Measurements from ENCODE around the gene FAM53A.
"Not testable (repeated sequence)": the region's sequence is repeated elsewhere in the genome, so short reads cannot be mapped to it uniquely, and the experiment has no call there.

FAM53A gene

DNA sequence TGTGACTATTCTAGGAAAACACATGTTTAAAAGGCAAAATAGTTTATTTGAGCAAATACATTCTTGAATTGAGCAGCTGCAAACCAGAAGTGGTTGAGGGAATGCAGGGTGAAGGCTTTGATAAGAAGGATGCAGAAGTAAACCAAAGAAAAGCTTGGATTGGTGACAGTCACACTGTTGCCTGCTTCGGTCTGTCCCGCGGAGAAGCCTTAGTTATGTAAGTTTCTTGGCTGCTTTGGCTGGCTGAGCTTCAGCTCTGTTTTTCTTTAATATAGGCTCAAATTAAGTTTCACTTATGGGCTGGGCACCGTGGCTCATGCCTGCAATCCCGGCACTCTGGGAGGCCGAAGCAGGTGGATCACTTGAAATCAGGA, 67.6 kb downstream of the FAM53A start:
- DNase-seq = no peak

DNA sequence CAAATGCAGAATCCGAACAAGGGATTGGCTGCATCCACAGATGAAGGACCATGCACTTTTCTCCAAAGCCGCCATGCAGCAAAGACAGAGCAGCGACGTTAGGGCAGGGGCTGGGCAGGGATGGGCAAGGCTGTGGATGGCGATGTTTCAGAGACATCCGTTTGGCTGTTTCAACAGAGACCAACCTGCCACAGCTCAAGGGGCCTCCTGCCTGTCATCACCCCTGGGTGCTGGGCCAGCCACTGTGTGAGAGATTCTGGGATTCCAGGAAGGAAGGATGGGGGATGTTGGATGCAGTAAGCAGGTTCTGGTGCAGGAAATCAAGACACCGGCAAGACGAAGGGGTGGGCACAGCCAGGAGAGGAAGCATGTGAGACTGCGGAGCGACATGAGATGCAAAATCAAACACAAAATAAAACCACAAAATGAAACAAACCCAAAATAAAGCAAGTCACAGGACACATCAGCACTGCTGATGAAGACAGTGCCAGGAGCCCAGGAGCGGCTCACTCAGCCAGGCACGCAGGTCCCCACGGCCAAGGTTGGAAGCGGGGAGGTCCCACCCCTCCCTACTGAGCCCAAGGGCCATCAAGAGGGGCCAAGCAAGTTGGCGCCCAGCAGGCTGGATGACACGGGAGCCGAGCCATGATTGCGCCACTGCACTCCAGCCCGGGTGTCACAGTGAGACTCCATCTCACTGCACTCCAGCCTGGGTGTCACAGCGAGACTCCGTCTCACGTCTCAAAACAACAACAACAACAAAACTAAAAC, 68.1 kb downstream of the FAM53A start:
- DNase-seq = no peak

DNA sequence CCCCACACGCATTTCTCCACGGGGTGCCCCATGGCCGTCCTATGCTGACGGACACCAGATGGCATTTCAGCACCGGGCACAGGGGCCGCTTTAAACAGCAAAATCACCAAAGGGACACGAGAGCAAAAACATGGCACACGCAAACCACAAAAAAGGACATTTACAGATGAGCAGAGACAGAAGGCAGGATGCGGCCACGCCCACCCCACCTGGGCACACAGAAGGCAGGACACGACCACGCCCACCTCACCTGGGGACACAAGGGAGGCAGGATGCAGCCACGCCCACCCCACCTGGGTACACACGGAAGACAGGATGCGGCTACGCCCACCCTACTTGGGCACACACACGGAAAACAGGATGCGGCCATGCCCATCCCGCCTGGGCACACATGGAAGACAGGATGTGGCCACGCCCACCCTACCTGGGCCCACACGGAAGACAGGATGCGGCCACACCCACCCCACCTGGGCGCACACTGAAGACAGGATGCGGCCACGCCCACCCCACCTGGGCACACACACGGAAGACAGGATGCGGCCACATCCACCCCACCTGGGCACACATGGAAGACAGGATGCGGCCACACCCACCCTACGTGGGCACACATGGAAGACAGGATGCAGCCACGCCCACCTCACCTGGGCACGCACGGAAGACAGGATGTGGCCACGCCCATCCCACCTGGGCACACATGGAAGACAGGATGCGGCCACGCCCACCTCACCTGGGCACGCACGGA, 69.1 kb downstream of the FAM53A start:
- DNase-seq = peak; percentile 8

DNA sequence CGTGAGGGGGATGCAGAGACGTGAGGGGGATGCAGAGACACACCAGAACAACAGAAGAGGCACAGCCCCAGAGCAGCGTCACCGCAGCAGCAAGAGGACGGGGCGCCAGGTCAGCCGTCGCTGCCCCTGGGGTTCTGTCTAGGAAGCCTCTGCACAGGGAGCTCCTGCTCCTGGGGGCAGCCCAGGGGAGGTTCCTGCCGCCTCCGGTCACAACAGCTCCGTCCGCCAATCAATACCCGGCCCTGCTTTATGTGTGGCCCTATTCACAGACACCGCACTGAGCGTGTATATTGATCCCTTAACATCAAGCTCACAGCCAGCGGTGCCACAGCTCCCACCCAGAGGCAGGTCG, 69.6 kb downstream of the FAM53A start:
- DNase-seq = no peak

DNA sequence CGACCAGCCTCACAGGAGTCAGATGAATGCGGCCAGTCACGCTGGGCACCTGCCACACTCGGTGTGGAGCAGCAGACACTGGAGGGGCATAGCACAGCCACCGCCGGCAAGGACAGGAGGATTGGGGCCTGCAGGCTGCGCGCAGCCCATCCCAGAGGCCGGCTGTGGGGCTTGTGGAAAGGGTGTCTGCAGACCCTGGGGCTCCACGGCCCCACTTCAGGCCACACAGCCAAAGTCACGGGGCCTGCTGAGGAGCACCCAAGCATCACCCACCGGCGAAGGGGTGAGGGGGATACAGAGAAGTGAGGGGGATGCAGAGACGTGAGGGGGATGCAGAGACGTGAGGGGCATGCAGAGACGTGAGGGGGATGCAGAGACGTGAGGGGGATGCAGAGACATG, 70.1 kb downstream of the FAM53A start:
- DNase-seq = no peak

DNA sequence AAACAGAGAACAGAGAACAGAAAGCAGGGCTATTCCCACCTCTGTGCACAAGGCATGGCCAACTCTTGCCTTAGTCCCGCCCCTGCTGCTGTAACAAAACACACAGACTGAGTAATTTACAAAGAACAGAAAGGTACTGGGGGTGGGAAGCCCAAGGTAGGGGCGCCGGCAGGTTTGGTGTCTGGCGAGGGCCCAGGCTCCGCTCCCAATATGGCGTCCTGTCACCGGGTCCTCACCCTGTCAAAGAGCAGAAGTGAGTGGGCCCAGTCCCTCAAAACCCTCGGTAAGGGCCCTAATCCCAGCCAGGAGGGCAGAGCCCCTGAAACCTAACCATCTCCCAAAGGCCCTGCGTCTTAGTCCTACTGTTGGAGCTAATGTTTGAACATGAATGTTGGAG, 71.0 kb downstream of the FAM53A start:
- no peak for DNase-seq

DNA sequence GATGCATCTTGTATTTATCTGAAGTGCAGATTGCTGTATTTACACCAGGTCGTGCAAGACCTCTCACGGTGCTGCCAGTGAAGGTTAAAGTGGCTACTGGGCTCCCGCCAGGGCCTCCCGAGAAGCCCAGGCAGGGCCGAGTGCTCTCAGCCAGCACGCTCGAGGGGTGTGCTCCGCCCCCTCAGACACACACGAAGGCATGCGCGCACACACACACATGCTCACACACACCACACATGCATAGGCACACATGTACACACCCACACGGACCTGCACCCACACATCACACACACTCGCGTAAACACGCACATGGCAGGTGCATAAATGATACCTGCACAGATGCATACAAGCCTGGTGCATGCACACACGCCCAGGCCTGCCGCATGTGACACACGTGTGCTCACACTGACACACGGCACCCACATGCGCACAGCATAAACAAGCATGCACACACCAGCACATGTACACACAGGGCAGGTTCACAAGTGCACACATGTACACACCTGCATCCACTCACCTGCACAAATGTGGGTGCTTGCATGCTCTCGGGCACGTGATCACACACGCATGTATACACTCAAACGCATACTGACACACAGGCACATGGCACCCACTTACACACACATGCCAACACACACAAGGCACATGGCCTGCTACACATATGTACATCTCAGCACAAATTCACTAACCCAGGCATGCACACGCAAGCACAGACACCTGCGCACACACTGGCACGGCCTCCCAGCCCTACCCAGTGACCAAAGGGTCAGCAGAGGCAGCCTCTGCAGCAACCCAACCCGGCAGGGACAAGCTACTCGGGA, 71.6 kb downstream of the FAM53A start:
- DNase-seq = no peak

DNA sequence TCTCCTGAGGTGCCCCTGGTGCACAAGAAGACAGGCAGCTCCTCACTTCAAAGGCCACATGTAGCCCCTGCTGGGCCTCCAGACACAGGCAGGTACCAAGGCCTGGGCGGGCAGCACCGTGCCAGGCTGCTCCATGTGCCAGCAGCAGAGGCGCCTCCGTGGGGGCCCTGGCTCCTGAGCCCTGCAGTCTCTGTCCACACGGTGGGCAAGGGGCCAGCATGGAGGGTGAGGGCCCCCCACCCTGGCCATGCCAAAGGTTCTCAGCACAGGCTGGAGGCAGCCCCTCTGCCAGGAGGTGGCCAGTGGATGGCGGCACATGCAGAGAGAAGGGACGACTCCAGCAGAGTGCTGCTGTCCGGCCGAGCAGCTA, 72.6 kb downstream of the FAM53A start:
- no peak for DNase-seq

DNA sequence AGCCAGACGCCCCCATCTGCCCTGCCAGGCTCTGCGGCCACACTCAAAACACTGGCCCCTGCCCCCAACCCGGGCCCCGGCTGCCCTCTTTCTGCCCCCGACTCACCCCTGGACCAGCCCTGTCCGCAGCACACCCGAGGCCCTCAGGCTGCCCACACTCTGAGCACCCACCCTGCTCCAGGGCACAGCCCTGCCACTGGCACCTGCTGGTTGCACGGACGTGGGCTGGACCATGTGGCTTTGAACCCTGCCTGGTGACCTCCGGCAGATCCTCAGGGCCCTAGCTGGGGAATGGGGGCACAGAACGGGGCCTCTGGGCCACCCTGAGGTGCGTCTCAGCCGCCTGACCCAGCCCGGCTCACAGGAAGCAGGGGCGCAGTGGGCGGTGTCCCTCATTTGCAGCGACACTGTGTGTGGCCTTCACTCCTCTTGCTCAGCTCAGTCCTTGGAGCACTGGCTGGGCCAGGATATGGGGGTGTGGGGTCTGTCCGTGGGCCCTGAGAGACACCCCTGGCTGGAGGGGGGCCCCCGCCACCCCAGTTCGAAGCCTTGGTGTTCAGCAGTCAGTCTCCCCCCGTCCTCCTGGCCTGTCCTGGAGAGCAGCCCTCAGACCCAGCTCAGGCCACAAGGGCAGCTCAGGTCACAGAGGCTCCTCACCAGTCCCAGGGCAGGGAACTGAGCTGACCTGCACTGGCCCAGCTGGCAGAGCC, 73.2 kb downstream of the FAM53A start:
- no peak for DNase-seq

DNA sequence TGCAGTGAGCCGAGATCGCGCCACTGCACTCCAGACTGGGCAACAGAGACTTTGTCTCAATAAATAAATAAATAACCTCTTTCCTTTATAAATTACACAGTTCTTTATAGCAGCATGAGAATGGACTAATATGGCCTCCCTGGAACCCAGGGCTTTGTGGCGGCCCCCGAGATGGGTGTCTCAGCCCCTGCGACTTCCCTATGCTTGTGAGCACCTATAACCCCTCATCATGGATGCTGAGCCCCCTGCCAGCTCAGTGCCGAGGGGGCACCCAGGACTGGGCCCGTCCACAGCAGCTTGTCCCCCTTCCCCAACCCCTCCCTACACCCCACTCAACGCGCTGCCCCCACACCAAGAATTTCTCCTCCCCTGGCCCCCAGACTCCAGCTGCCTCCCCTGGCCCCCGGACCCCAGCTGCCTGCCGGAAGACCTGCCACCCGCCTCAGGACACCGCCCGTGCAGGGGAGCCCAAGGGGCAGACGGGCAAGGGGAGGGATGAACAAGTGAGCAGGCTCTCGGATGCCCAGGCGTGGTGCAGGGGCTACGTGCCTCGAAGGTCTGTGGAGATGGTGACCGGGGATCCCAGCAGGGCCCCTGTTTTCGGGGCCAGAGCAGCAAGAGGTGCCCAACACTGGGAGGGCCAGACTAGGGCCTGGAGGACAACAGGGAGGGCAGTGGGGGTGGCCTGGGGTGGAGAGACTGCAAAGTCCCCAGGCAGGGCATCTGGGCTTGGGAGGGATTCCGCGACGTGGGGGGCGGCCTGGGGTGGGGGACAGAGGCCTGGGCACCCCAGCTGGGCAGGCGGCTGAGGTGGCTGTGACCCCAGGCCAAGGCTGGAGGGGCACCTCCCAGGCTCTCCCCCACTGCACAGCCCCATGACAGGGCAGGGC, 74.0 kb downstream of the FAM53A start:
- no peak for DNase-seq

DNA sequence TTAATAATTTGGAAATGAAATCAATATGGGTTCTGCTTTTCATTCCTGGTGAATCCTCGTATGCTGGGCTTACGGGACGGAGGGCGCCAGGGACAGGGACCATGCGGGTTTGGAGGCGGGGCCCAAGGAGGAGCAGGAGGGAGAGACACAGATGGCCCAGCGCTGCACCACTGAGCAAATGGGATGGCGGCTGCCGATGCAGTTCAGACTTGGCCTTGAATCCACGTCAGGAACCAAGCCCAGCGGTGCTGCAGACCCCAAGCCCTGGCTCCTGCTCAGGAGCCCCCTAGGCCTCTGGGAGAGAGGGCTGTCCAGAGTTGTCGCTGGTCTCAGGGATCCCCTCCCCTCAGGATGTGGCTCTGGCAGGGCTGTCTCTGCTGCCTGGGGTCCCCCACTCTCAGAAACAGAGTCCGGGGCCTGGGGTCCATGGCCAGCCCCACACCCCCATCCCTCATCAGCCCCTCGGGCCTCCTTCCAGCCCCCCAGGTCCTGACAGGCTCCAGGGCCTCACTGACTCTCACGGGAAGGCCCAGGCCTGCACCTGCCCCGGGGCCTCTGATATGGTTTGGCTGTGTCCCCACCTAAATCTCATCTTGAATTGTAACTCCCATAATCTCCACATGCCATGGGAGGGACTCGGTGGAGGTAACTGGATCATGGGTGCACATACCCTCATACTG, 75.2 kb downstream of the FAM53A start:
- no peak for DNase-seq

DNA sequence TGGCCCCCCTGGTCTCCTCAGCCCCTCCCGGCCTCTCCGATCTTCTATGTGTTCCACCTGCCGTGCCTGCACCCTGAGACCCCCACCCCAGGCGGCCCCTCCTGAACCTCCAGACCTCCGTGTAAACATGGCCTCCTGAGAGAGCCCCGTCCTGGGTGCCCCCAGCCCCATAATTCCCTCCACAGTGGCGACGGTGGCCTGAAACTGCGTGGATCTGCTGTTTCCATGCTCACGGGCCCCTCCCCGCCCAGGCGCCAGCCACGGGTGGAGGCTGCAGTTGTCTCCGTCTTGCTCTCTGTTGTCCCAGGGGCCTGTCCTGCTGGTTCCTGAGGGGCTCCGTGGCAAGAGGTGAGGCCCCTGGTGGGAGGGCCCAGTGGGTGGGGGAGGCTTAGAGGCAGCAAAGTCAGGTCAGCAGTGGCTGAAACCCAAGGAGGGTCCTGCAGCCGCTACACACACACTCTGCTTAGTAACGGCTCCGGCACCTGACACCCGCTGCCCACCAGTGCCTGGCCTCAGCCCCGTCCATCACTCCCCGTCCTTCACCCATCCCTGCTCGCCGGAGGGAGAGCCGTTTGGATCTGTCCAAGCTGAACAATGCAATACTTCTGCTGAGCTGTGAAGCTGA, 75.8 kb downstream of the FAM53A start:
- DNase-seq = no peak

DNA sequence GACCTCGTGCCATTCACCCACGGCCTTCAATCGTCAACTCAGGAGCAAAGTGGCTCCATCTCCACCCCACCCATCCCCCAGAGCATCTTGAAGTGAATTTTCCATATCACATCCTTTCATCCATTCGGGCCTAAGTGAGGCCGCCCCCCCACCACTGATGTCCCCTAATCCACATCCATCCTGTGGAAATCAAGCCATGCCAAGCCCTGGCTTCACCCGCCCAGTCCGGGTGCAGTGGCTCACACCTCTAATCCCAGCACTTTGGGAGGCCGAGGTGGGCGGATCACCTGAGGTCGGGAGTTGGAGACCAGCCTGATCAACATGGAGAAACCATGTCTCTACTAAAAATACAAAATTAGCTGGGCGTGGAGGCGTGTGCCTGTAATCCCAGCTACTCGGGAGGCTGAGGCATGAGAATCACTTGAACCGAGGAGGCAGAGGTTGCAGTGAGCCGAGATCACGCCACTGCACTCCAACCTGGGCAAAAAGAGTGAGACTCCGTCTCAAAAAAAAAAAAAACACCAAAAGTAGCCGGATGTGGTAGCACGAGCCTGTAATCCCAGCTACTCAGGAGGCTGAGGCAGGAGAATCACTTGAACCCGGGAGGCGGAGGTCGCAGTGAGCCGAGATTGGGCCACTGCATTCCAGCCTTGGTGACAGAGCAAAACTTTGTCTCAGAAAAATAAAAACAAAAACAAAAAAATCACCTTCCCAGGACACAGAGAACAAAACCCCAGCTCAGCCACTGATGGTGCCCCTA, 76.5 kb downstream of the FAM53A start:
- not testable (repeated sequence) for DNase-seq

DNA sequence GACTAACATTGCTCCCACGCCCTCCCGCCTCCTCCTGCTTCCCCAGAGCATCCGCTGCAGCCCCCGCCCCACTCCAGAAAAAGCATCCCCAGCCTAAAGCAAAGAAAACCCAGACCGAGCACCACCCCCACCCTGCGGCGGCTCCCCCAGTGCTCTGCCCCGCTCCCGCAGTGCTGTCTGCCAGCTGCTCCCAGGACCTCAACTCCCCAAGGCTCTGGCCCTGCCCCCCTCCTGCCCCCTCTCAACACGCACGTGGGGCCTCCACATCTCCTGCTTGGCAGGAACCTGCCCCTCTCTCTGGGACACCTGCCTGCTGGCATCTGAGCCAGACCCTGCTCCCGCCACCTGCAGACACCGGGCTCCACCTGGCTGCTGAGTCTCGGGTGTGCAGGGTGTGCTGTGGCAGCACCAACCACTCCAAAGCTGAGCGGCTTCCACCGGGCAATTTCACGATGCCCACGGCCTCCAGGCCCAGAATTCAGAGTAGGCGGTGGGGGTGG, 79.4 kb downstream of the FAM53A start:
- DNase-seq = peak; percentile 56

DNA sequence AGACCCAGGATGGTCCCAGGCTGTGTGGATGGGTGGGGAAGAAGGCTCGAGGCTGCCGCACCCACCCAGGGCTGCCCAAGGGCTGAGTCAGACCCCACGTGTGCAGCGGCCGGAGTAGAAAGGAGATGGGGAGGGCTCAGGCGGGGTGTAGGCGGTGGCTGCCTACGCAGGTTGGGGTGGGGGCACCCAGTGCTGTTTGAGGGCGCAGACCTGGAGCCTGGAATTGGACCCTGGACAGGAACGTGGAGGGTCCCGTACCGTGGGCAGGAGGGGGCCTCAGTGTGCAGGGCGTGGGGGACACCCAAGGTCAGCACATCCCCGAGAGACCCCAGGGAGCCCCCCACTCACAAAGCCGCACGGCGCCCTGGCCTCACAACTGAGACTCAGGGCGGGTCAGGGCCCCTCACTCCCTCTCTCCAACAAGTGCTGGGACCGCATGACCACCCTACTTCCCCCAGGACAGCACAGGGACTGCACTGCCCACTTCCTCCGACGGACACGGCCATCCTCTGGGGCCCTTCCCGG, 79.9 kb downstream of the FAM53A start:
- no peak for DNase-seq

DNA sequence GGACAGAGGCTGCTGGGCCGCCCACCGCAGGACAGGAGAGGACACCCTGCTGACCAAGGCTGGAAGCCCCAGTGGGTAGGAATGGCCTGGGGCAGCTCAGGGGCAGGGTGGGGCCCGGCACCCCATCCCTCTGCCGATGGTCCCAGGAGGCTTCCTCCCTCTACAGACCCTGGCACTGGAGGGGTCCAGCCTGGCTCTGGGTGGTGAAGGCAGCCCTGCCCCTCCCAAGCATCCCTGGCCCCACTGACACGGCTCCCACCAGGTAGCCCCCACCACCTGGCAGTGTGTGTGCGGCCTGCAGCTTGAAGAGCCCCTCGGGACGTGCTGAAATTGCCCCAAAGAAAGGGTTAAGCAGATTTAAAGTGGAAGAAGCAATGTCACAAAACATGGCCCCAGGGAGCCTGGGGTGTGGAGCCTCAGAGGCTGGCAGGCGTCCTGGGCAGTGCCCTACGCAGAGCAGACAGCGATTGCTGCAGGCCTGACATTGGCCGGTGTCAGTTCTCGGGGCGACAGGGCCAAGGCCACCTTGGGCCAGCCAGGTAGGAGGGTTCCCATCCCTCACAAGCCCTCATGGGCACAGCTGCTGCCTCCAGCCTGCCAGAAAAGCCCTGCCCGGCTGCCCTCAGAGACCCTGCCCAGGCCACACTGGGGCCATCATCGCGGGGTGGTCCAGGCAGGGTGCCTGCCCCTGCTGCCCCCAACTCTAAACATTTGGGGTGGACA, 80.5 kb downstream of the FAM53A start:
- DNase-seq = no peak

DNA sequence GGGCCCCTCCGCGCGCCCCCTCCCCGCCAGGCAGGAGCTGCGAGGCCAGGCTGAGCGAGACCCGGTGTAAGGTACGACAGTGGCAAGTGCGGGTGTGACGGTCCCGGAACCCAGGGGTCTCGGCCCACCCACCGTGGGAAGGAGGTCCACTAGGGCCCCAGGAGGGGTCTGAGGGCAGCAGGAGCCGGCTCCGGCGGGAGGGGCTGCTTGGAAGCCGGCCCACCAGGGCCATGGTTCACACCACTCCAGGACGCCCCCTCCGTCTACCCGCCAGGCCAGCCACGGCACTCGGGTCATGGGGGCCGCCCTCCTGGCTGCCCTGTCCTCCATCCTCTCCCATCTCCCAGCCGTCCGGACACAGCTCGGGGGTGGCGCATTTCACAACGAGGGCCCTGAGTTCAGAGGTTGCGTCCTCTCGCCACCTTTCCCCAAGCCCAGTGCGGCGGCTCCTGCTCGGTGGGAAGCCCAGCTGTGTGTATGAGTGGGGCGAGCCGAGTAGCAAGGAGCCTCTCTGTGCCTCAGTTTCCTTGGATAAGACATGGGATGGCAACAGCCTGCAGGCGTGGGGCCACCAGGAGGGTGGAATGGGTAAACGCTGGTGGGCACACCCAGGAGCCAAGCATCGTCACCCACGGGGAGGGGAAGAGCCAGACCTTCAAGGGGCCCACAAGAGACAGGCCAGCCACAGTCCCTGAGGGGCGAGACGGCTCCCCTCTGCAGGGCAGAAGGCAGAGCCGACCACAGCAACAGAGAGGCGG, 81.3 kb downstream of the FAM53A start:
- DNase-seq = no peak
